Effector memory CD4-positive, alpha-beta T cell (primary cell): Measurements from ENCODE around the gene PABPN1.

Experiments used
- DNase-seq, 3 donors: peaks; one replicate each; pipeline ENCODE4 v3.0.0-alpha.2; 2020
- H3K27ac ChIP-seq: 2 replicates; pipeline ENCODE4 v1.7.0; 2013; ENCODE audit warnings: mild to moderate bottlenecking, low read length, moderate library complexity; ENCODE audit not compliant: insufficient read depth, poor library complexity, severe bottlenecking
- H3K27me3 ChIP-seq: replicated peaks from 2 replicates; pipeline ENCODE4 v1.7.0; 2013; ENCODE audit warnings: mild to moderate bottlenecking, low read length; ENCODE audit not compliant: insufficient read depth, control insufficient read depth, poor library complexity, severe bottlenecking
- H3K36me3 ChIP-seq: 2 replicates; pipeline ENCODE4 v1.7.0; 2013; ENCODE audit warnings: mild to moderate bottlenecking, low read length, moderate library complexity; ENCODE audit not compliant: control insufficient read depth, insufficient read depth
- H3K4me1 ChIP-seq: 2 replicates; pipeline ENCODE4 v1.7.0; 2013; ENCODE audit warnings: low read length, mild to moderate bottlenecking; ENCODE audit not compliant: control insufficient read depth, insufficient read depth, poor library complexity, severe bottlenecking
- H3K4me3 ChIP-seq: 2 replicates; pipeline ENCODE4 v1.7.0; 2013; ENCODE audit warnings: low read length, low read depth, mild to moderate bottlenecking; ENCODE audit not compliant: insufficient read depth, poor library complexity, severe bottlenecking
- H3K9me3 ChIP-seq: 2 replicates; pipeline ENCODE4 v1.7.0; 2013; ENCODE audit warnings: mild to moderate bottlenecking, low read length, moderate library complexity; ENCODE audit not compliant: control insufficient read depth

The PABPN1 gene

GRCh38 chr14:23366426-23366921 is 45.2 kb downstream of the PABPN1 start:
- H3K4me3 ChIP-seq, result no peak overlapping the region
- no peak for DNase-seq
- no peak overlapping the region for H3K27ac ChIP-seq
- H3K27me3 ChIP-seq, result peaks cover 16% of the 10 kb centered on the region
- no peaks in the 10 kb centered on the region for H3K4me1 ChIP-seq
- no peaks in the 10 kb centered on the region for H3K9me3 ChIP-seq
- H3K36me3 ChIP-seq, result no peaks in the 10 kb centered on the region

GRCh38 chr14:23370221-23370620 is 49.0 kb downstream of the PABPN1 start:
- no peaks in the 10 kb centered on the region for H3K9me3 ChIP-seq
- H3K4me3 ChIP-seq, result no peak overlapping the region
- H3K27ac ChIP-seq, result no peak overlapping the region
- no peaks in the 10 kb centered on the region for H3K36me3 ChIP-seq
- no peak for DNase-seq
- no peaks in the 10 kb centered on the region for H3K4me1 ChIP-seq
- peaks cover 5% of the 10 kb centered on the region for H3K27me3 ChIP-seq

- Histone ChIP-seq H3K36me3 (no peaks in the 10 kb centered on the region), H3K27ac (no peak overlapping the region), H3K9me3 (no peaks in the 10 kb centered on the region), H3K27me3 (no peaks in the 10 kb centered on the region), H3K4me1 (no peaks in the 10 kb centered on the region), H3K4me3 (no peak overlapping the region)
- no peak for DNase-seq
Measured at GRCh38 chr14:23371865-23372264, 50.6 kb downstream of the PABPN1 start.

- Histone ChIP-seq H3K4me1 (no peaks in the 10 kb centered on the region), H3K4me3 (no peak within 1 kb of the TSS), H3K9me3 (no peaks in the 10 kb centered on the region), H3K36me3 (no peaks in the 10 kb centered on the region), H3K27ac (no peak within 1 kb of the TSS), H3K27me3 (no peaks in the 10 kb centered on the region)
- DNase-seq, result no peak
Measured at GRCh38 chr14:23372509-23372908, 51.3 kb downstream of the PABPN1 start, which contains the start of gene IL25. TSS of gene IL25 (plus strand) at chr14:23372809.

GRCh38 chr14:23373041-23373440 is 51.8 kb downstream of the PABPN1 start:
- H3K27me3 ChIP-seq, result no peaks in the 10 kb centered on the region
- no peak for DNase-seq
- H3K4me1 ChIP-seq, result no peaks in the 10 kb centered on the region
- no peak overlapping the region for H3K4me3 ChIP-seq
- no peak overlapping the region for H3K27ac ChIP-seq
- H3K9me3 ChIP-seq, result no peaks in the 10 kb centered on the region
- H3K36me3 ChIP-seq, result no peaks in the 10 kb centered on the region
